BLaER1 treated with 17β-estradiol and CSF1 and Interleukin-3, amounts not matched to agents 10 nM and 100 nM (cell line): ENCODE data around the gene HOXB6.

Experiments
- H3K27ac ChIP-seq, 11 experiments: shearing (Covaris generic); formaldehyde crosslinking; 2 replicates each; pipeline ENCODE4 v1.8.1; 2022
- H3K27me3 ChIP-seq, 11 experiments: shearing (Covaris generic); formaldehyde crosslinking; 2 replicates each; pipeline ENCODE4 v1.8.1; 2022
- H3K36me3 ChIP-seq, 11 experiments: shearing (Covaris generic); formaldehyde crosslinking; 2 replicates each; pipeline ENCODE4 v1.8.1; 2022
- H3K4me1 ChIP-seq, 10 experiments: shearing (Covaris generic); formaldehyde crosslinking; 2 replicates each; pipeline ENCODE4 v1.8.1; 2022
- H3K4me2 ChIP-seq, 11 experiments: shearing (Covaris generic); formaldehyde crosslinking; 2 replicates each; pipeline ENCODE4 v1.8.1; 2022
- H3K4me3 ChIP-seq, 10 experiments: shearing (Covaris generic); formaldehyde crosslinking; 2 replicates each; pipeline ENCODE4 v1.8.1; 2022
- H3K9ac ChIP-seq, 11 experiments: shearing (Covaris generic); formaldehyde crosslinking; 2 replicates each; pipeline ENCODE4 v1.8.1; 2022
- H3K9me3 ChIP-seq, 11 experiments: shearing (Covaris generic); formaldehyde crosslinking; replicated peaks in 1 of 11; 2 replicates each; pipeline ENCODE4 v1.8.1; 2022
- H4K20me1 ChIP-seq, 11 experiments: shearing (Covaris generic); formaldehyde crosslinking; 2 replicates each; pipeline ENCODE4 v1.8.1; 2022
- Cebpa-rat ChIP-seq, 11 experiments: shearing (Covaris generic); IDR thresholded peaks; 2 replicates each; pipeline ENCODE4 v1.8.1; 2022

The HOXB6 gene

DNA sequence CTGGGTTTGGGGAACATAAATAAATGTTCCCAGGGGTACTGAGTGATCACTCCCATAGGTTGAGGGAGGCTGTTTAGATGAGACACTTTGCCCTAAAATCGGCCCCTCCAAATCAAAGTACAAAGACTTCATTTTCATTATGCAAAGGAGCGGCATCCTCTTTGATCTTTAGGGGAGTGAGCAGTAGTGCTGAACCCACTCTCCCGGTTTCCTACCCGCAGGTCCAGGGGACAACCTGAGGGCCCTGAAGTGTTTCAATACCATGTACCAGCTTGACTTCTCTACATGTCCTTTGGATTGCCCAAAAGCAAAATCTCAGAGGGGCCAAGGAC, 3.6 kb downstream of the HOXB6 start:
- Histone ChIP-seq H3K27me3 (peaks cover 100% of the 10 kb centered on the region in 11 experiments), H4K20me1 (peaks cover 0 to 97% (median 88%) of the 10 kb centered on the region in 11 experiments; a peak in 17 of 22 replicates), H3K9me3 (peaks cover 0 to 14% (median 9%) of the 10 kb centered on the region in 11 experiments; a peak in 13 of 22 replicates), H3K4me2 (no peak overlapping the region), H3K9ac (no peak overlapping the region), H3K4me1 (no peaks in the 10 kb centered on the region), H3K27ac (no peak overlapping the region), H3K36me3 (no peaks in the 10 kb centered on the region), H3K4me3 (no peak overlapping the region)
- TF ChIP-seq Cebpa-rat (IDR thresholded peaks at IDR 0.05), result no peak

DNA sequence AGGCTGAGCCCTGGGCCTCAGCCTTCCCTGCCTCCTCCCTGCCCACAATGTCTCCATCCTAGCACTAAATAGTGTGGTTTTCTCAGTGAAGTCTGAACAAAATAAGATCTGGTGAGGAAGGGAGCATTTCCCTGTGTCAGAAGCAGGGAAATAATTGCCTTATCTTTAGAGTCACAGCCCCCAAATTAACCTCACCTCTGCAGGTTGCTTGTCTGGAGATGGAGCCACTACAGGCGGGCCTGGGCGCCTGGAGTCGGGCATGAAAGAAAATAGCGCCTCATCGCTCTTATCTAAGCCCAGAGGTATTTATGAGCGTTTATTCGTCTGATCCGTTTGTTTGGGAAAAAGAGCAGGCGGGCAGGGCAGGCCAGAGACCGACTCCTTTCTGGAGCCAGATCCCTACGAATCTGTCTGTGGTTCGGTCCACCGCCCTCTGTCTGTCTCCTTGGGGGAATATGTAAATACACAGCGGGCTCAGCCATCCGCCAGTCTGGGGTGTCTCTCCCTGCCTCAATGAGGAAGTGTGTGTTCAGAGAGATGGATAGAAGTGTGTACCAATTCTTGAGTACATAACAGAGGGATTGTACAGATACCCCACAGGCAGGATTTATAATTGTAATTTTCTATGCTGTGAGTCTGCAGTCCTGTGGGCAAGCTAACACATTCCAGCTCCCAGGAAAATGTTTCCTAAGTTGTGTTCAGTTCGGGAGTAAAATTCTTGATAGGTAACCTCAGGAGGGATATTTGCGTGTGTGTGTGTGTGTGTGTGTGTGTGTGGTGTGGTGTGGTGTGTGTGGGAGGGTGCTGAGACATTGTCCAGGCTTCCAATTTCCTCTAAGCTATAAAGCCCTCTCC, 4.3 kb downstream of the HOXB6 start:
- Histone ChIP-seq H3K4me3 (no peak overlapping the region), H3K4me1 (no peaks in the 10 kb centered on the region), H3K27me3 (peaks cover 100% of the 10 kb centered on the region in 11 experiments), H3K9ac (no peak overlapping the region), H3K36me3 (no peaks in the 10 kb centered on the region), H3K27ac (no peak overlapping the region), H3K4me2 (no peak overlapping the region), H4K20me1 (peaks cover 0 to 97% (median 88%) of the 10 kb centered on the region in 11 experiments; a peak in 17 of 22 replicates), H3K9me3 (peaks cover 0 to 14% (median 9%) of the 10 kb centered on the region in 11 experiments; a peak in 13 of 22 replicates)
- TF ChIP-seq Cebpa-rat (IDR thresholded peaks at IDR 0.05), result no peak

DNA sequence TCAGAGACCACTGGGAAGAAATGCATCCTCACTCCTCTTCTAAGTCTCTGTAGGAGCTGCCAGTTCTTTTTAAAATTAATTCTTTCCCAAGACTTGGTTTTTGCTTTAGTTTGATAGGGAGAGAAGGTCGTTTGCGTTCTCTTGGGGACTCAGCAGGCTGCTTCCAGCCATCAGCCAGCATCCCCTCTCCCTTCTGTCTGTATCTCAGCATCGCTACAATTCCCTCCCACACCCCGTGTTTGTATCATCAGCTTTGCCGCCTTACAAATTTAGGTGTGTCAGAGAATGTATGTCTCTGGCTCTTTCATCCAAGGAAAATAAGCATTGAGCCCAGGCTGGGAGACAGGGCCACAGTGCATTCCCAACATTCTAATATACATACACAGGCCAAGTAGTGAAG, 5.4 kb downstream of the HOXB6 start:
- peaks cover 0 to 97% (median 88%) of the 10 kb centered on the region in 11 experiments; a peak in 17 of 22 replicates for H4K20me1 ChIP-seq
- H3K36me3 ChIP-seq, result no peaks in the 10 kb centered on the region
- H3K4me3 ChIP-seq, result no peak overlapping the region
- peaks cover 0 to 14% (median 9%) of the 10 kb centered on the region in 11 experiments; a peak in 13 of 22 replicates for H3K9me3 ChIP-seq
- H3K27ac ChIP-seq, result no peak overlapping the region
- peaks cover 100% of the 10 kb centered on the region in 11 experiments for H3K27me3 ChIP-seq
- H3K9ac ChIP-seq, result no peak overlapping the region
- no peak overlapping the region for H3K4me2 ChIP-seq
- TF ChIP-seq Cebpa-rat (IDR thresholded peaks at IDR 0.05), result no peak
- H3K4me1 ChIP-seq, result no peaks in the 10 kb centered on the region

DNA sequence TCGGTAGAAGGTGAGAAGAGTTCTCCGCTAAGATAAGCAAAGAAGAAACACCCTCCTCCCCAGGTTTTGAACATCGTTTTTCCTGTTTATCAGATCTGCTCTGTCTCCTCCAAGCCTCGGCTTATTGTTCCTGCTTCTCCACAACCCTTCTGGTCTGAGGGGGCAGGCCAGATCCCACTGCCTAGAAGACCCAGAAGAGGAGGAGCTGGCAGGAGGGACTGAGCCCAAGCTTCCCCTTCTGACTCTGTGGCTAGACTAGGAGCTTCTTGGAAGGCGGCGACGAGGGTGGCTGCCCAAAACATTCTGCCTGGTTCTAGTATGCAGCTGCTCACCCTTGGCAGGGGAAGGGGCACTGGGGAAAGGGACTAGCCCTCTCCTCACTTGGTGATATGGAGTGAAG, 6.0 kb downstream of the HOXB6 start:
- Histone ChIP-seq H3K9me3 (peaks cover 0 to 14% (median 9%) of the 10 kb centered on the region in 11 experiments; a peak in 13 of 22 replicates), H3K4me3 (no peak overlapping the region), H4K20me1 (peaks cover 0 to 95% (median 87%) of the 10 kb centered on the region in 11 experiments; a peak in 17 of 22 replicates), H3K4me1 (no peaks in the 10 kb centered on the region), H3K27ac (no peak overlapping the region), H3K9ac (no peak overlapping the region), H3K4me2 (no peak overlapping the region), H3K27me3 (peaks cover 99 to 100% (median 100%) of the 10 kb centered on the region in 11 experiments), H3K36me3 (no peaks in the 10 kb centered on the region)
- TF ChIP-seq Cebpa-rat (IDR thresholded peaks at IDR 0.05), result no peak

DNA sequence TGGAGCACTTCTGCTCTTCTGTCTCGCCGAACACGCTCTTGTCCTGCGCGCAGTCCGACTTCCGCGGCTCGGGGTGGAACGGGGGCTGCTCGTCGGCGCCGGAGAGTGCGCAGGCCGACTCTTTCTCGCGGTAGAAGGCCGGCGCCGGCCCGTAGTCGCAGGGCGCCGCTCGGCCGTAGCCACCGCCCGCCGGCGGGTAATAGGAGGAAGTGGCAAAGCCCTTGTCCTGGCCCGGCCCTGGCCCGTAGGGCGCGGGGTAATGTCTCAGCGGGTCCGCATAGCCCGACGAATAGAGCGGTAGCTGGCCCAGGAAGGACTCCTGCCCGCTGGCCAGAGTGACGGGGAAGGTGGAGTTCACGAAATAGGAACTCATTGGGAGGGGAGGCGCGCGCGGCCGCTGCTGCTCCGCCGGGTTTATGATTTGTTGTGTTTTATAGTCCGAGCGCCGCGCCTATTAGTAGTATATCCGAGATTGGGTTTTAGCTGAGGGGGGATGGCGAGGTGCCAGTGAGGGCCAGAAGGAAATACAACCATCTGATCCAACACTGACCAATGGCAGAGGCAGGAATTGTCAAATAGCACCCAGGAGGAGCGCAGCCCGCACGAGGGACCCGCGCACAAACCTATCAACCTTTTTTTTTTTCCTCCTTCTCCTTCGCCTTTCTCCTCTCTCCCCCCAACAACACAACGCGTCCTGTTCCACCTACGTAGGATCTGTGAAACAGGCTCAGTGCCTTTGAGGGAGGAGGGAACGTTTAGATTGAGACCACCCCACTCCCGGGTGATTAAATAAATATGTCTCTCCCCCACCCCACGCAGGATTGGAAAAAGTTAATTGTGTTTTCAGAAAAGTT, 6.8 kb downstream of the HOXB6 start:
- H3K27me3 ChIP-seq, result peaks cover 98 to 100% (median 100%) of the 10 kb centered on the region in 11 experiments
- H3K27ac ChIP-seq, result no peak overlapping the region
- no peaks in the 10 kb centered on the region for H3K36me3 ChIP-seq
- H3K9me3 ChIP-seq, result peaks cover 0 to 14% (median 9%) of the 10 kb centered on the region in 11 experiments; a peak in 13 of 22 replicates
- no peak for TF ChIP-seq Cebpa-rat (IDR thresholded peaks at IDR 0.05)
- H3K9ac ChIP-seq, result no peak overlapping the region
- peaks cover 0 to 94% (median 86%) of the 10 kb centered on the region in 11 experiments; a peak in 18 of 22 replicates for H4K20me1 ChIP-seq
- no peak overlapping the region for H3K4me2 ChIP-seq
- peaks cover 0 to 6% (median 4%) of the 10 kb centered on the region in 10 experiments; a peak in 6 of 20 replicates for H3K4me1 ChIP-seq
- H3K4me3 ChIP-seq, result peak overlapping the region in 2 of 10 experiments; percentile 0 to 19; a peak in 1 of 20 replicates

DNA sequence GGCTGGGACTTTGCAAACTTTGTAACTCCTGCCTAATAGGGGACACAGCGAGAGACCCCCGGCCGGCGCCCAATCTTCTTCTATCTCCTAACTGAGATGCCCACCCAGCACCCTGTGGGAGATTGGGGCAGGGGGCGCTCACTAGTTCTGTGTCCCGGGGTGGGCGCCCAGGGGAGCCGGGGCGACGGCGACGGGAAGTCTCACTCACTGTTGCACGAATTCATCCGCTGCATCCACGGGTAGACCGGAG, 7.3 kb downstream of the HOXB6 start:
- Histone ChIP-seq H3K4me1 (peaks cover 0 to 6% (median 4%) of the 10 kb centered on the region in 10 experiments; a peak in 6 of 20 replicates), H3K4me3 (0 out of 20 replicates have a peak overlapping the region, but pooled peaks of 1 of the 10 experiments have one; percentile 0)

DNA sequence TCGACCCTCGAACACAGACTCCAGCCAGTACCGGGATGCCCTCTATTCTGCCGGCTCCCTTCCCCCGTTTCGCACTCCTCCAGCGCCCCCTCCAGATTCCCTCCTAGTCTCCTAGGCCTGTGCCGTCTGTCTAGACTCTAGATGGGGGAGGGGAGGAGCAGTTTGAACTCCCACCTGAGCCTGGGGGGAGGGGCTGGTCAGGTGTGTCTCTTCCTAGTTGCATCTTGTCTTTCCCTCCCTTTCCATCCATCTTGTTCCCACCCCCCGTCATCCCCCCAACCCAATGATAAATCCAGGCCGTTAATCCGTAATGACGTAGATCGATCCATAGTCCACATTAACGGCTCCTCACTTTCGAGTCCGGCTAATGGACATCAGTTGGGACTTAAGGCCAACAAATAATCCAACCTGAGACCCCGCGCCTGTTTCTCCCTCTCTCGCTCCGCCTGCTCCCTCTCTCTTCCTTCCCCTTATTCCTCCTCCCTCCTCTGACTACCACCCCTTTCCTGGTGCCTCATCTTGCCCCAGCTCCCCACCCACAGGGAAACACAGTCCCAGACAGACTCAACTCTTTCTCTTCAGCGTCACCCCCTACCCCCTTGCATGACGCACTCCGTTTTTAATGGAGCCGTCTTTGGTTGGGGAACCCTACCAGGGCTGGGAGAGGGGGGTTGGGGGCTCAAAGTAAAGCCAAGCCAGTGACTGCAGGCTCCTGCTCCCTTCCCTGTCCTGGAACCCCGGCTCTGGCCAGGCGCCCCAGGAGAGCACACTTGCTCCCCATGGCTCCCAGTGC, 7.9 kb downstream of the HOXB6 start:
- Histone ChIP-seq H3K4me3 (no peak overlapping the region), H3K36me3 (no peaks in the 10 kb centered on the region), H3K27me3 (peaks cover 98 to 100% (median 100%) of the 10 kb centered on the region in 11 experiments), H3K27ac (no peak overlapping the region), H3K4me2 (no peak overlapping the region), H3K9me3 (peaks cover 0 to 14% (median 9%) of the 10 kb centered on the region in 11 experiments; a peak in 13 of 22 replicates), H3K4me1 (peaks cover 0 to 6% (median 4%) of the 10 kb centered on the region in 10 experiments; a peak in 6 of 20 replicates), H3K9ac (no peak overlapping the region), H4K20me1 (peaks cover 0 to 95% (median 86%) of the 10 kb centered on the region in 11 experiments; a peak in 18 of 22 replicates)
- no peak for TF ChIP-seq Cebpa-rat (IDR thresholded peaks at IDR 0.05)

More for the DNA sequence above, 7.3 kb downstream of the HOXB6 start:
- Histone ChIP-seq H3K27ac (no peak overlapping the region), H3K9ac (no peak overlapping the region), H4K20me1 (peaks cover 0 to 95% (median 86%) of the 10 kb centered on the region in 11 experiments; a peak in 18 of 22 replicates), H3K36me3 (no peaks in the 10 kb centered on the region), H3K9me3 (peaks cover 0 to 14% (median 9%) of the 10 kb centered on the region in 11 experiments; a peak in 13 of 22 replicates), H3K27me3 (peaks cover 98 to 100% (median 100%) of the 10 kb centered on the region in 11 experiments), H3K4me2 (no peak overlapping the region)
- TF ChIP-seq Cebpa-rat (IDR thresholded peaks at IDR 0.05), result no peak

DNA sequence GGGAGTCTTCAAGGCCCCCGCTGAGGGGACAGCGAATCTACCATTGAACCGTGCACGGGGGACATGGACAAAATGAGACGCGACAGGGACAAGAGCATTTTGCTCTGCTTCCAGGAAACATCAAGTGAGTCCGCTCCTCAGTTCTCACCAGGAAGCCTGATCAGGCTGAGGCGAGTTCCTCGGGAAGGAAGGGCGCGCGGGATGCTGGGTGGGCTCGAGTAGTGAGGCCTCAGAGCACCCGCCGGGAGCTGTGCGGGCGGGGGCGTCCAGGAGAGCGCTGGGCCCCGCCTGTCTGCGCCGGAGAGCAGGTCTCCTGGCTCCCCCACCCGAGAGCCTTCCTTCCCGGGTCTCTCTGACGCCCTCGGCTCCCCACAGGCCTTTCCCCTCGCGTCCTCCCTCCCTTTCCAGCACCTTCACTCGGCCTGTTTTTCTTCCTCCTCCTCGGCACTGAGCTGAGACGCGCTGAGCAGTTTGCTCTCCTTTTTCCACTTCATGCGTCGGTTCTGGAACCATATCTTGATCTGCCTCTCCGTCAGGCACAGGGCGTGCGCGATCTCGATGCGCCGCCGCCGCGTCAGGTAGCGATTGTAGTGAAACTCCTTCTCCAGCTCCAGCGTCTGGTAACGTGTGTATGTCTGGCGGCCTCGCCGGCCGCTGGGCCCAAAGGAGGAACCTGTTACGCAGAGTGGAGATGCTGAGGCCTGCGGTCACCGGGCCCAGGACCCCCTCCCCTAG, 8.6 kb downstream of the HOXB6 start:
- H3K4me2 ChIP-seq, result no peak overlapping the region
- H3K4me3 ChIP-seq, result no peak overlapping the region
- H3K27ac ChIP-seq, result no peak overlapping the region
- H3K27me3 ChIP-seq, result peaks cover 98 to 100% (median 100%) of the 10 kb centered on the region in 11 experiments
- H3K9ac ChIP-seq, result no peak overlapping the region
- peaks cover 0 to 95% (median 86%) of the 10 kb centered on the region in 11 experiments; a peak in 18 of 22 replicates for H4K20me1 ChIP-seq
- no peaks in the 10 kb centered on the region for H3K36me3 ChIP-seq
- peaks cover 0 to 6% (median 4%) of the 10 kb centered on the region in 10 experiments; a peak in 6 of 20 replicates for H3K4me1 ChIP-seq
- no peak for TF ChIP-seq Cebpa-rat (IDR thresholded peaks at IDR 0.05)
- H3K9me3 ChIP-seq, result peaks cover 0 to 14% (median 9%) of the 10 kb centered on the region in 11 experiments; a peak in 13 of 22 replicates
